HCT116 (cell line): Measurements from ENCODE around the gene COL4A4. TPM values are rescaled to one million over a fixed set of nuclear protein-coding genes. Genes with fewer than 3 reads are reported as not detected.

Source experiments
- ATAC-seq: fragments of 200-7000 bp; cut with Tn5 transposase; 2 replicates; pipeline ENCODE4 v1.9.1; 2020; ENCODE audit warnings: mild to moderate bottlenecking, moderate library complexity
- BruUV-seq: library from RNA; stranded (reverse); fragments of 400-500 nt; replicated peaks from 2 replicates; lab custom pipeline; 2021; lab: Mats Ljungman, UMichigan
- CTCF ChIA-PET: fragments of 300-600 bp; sonication (Branson Sonifier 250); formaldehyde crosslinking; loops from one replicate; lab custom pipeline; 2021; ENCODE audit warnings: antibody characterized with exemption; lab: Charles Lee
- POLR2A ChIA-PET: fragments of 300-600, 350-600 bp; sonication (Branson Sonifier 250); formaldehyde crosslinking; loops from one replicate; lab custom pipeline; 2021; ENCODE audit warnings: antibody characterized with exemption; lab: Charles Lee
- RAD21 ChIA-PET, 2 experiments: fragments of 300-600 bp; sonication (Branson Sonifier 250); formaldehyde crosslinking; loops; one replicate each; lab custom pipeline; 2023; ENCODE audit warnings: low total read pairs in 2 of 2; ENCODE audit not compliant: uncharacterized antibody in 2 of 2, unreplicated experiment in 2 of 2, low non-redundant PET in 1 of 2; lab: Charles Lee
- DNase-seq: peaks from one replicate; pipeline ENCODE4 v3.0.0-alpha.2; 2010; ENCODE audit warnings: low read depth, low spot score
- H2AFZ ChIP-seq: fragments of 200-600 bp; shearing (Covaris generic), sonication (generic); 2 replicates; pipeline ENCODE4 v1.6.1; 2017; ENCODE audit warnings: low read depth, mixed run types, mixed read lengths, antibody characterized with exemption, low read length; ENCODE audit not compliant: poor library complexity, severe bottlenecking
- H3K27ac ChIP-seq: 2 replicates; pipeline ENCODE4 v1.5.1; 2012; ENCODE audit warnings: low read depth, low read length
- H3K27me3 ChIP-seq: fragments of 200-600 bp; sonication (generic); 2 replicates; pipeline ENCODE4 v1.6.1; 2016; ENCODE audit warnings: mixed run types, low read length, mixed read lengths; ENCODE audit not compliant: insufficient read depth
- H3K36me3 ChIP-seq, 2 experiments: fragments of 200-500 bp in 1 of 2; fragments of 200-600 bp in 1 of 2; sonication (Bioruptor generic) in 1 of 2; sonication (generic) in 1 of 2; 2 replicates each; pipeline versions ENCODE4 v1.5.1 to v1.6.1; 2014 to 2016; ENCODE audit warnings: low read length in 2 of 2, inconsistent platforms in 1 of 2, mixed read lengths in 1 of 2, mixed run types in 1 of 2; ENCODE audit not compliant: insufficient read depth in 2 of 2, control insufficient read depth in 1 of 2
- H3K4me1 ChIP-seq, 2 experiments: fragments of 200-600 bp in 1 of 2; sonication (generic) in 1 of 2; 2 replicates each; pipeline versions ENCODE4 v1.5.1 to v1.6.1; 2012 to 2017; ENCODE audit warnings: low read length in 2 of 2, inconsistent platforms in 1 of 2, mild to moderate bottlenecking in 1 of 2, mixed read lengths in 1 of 2, mixed run types in 1 of 2, moderate library complexity in 1 of 2; ENCODE audit not compliant: insufficient read depth in 2 of 2, control insufficient read depth in 1 of 2
- H3K4me2 ChIP-seq: fragments of 200-600 bp; sonication (generic); 2 replicates; pipeline ENCODE4 v1.6.1; 2017; ENCODE audit warnings: mixed run types, low read length, mixed read lengths
- H3K4me3 ChIP-seq, 2 experiments: fragments of 200-600 bp in 1 of 2; sonication (generic) in 1 of 2; replicated peaks in 1 of 2; 2 replicates each; pipeline ENCODE4 v1.5.1; 2011 to 2016; ENCODE audit warnings: low read length in 2 of 2, control low read depth in 1 of 2, low read depth in 1 of 2, mild to moderate bottlenecking in 1 of 2, mixed read lengths in 1 of 2, mixed run types in 1 of 2
- H3K79me2 ChIP-seq: fragments of 200-600 bp; sonication (generic); 2 replicates; pipeline ENCODE4 v1.6.1; 2017; ENCODE audit warnings: mild to moderate bottlenecking, mixed run types, low read length, moderate library complexity, mixed read lengths; ENCODE audit not compliant: insufficient read depth
- H3K9ac ChIP-seq: fragments of 200-600 bp; sonication (generic); 2 replicates; pipeline ENCODE4 v1.6.1; 2016; ENCODE audit warnings: low read length, mixed read lengths
- H3K9me2 ChIP-seq: fragments of 200-600 bp; sonication (generic), shearing (Covaris generic); 2 replicates; pipeline ENCODE4 v1.6.1; 2017; ENCODE audit warnings: mixed run types, mild to moderate bottlenecking, moderate library complexity; ENCODE audit not compliant: insufficient read depth
- H3K9me3 ChIP-seq, 2 experiments: fragments of 200-500 bp in 1 of 2; fragments of 200-600 bp in 1 of 2; sonication (Bioruptor generic) in 1 of 2; sonication (generic) in 1 of 2; 2 replicates each; pipeline ENCODE4 v1.6.1; 2014 to 2017; ENCODE audit warnings: low read length in 2 of 2, mixed read lengths in 2 of 2, inconsistent platforms in 1 of 2, low read depth in 1 of 2, mild to moderate bottlenecking in 1 of 2, mixed run types in 1 of 2, moderate library complexity in 1 of 2; ENCODE audit not compliant: control insufficient read depth in 1 of 2, insufficient read depth in 1 of 2
- H4K20me1 ChIP-seq: fragments of 200-600 bp; sonication (generic), shearing (Covaris generic); 2 replicates; pipeline ENCODE4 v1.6.1; 2017; ENCODE audit warnings: mixed run types, mild to moderate bottlenecking, moderate library complexity; ENCODE audit not compliant: insufficient read depth
- CBX3 ChIP-seq: IDR thresholded peaks from 2 replicates; pipeline ENCODE4 v1.6.1; 2012; ENCODE audit warnings: low read depth
- CEBPB ChIP-seq: IDR thresholded peaks from 2 replicates; pipeline ENCODE4 v1.6.1; 2012; ENCODE audit warnings: low read depth
- CTCF ChIP-seq, 3 experiments: fragments of 200-600 bp in 1 of 3; sonication (generic) in 1 of 3; IDR thresholded peaks in 2 of 3; conservative IDR thresholded peaks in 1 of 3; 2 replicates each; pipeline ENCODE4 v1.5.1; 2012 to 2017; ENCODE audit warnings: low read depth in 2 of 3, low read length in 2 of 3, antibody characterized with exemption in 1 of 3, borderline replicate concordance in 1 of 3, control low read depth in 1 of 3, mild to moderate bottlenecking in 1 of 3, mixed read lengths in 1 of 3, mixed run types in 1 of 3, moderate library complexity in 1 of 3; ENCODE audit not compliant: insufficient read depth in 1 of 3
- EZH2 ChIP-seq: fragments of 200-600 bp; sonication (generic); IDR thresholded peaks from 2 replicates; pipeline ENCODE4 v1.6.1; 2017; ENCODE audit warnings: antibody characterized with exemption, mixed run types
- EZH2phosphoT487 ChIP-seq: fragments of 200-600 bp; IDR thresholded peaks from 2 replicates; pipeline ENCODE4 v1.6.1; 2018; ENCODE audit warnings: antibody characterized with exemption, borderline replicate concordance
- JUND ChIP-seq: IDR thresholded peaks from 2 replicates; pipeline ENCODE4 v1.6.1; 2012
- POLR2A ChIP-seq: IDR thresholded peaks from 2 replicates; pipeline ENCODE4 v1.7.0; 2011; ENCODE audit warnings: borderline replicate concordance; ENCODE audit not compliant: insufficient read depth, insufficient read length; ENCODE audit errors: extremely low read depth
- POLR2AphosphoS5 ChIP-seq: IDR thresholded peaks from 2 replicates; pipeline ENCODE4 v1.6.1; 2011; ENCODE audit warnings: mild to moderate bottlenecking, low read depth, low read length, moderate library complexity
- RAD21 ChIP-seq: IDR thresholded peaks from 2 replicates; pipeline ENCODE4 v1.6.1; 2012; ENCODE audit warnings: low read depth, mild to moderate bottlenecking
- SIN3A ChIP-seq: IDR thresholded peaks from 2 replicates; pipeline ENCODE4 v1.6.1; 2012; ENCODE audit warnings: low read depth
- SP1 ChIP-seq: IDR thresholded peaks from 2 replicates; pipeline ENCODE4 v1.6.1; 2012; ENCODE audit warnings: low read depth
- YY1 ChIP-seq: IDR thresholded peaks from 2 replicates; pipeline ENCODE4 v1.6.1; 2011; ENCODE audit warnings: low read length, low read depth, moderate library complexity, mild to moderate bottlenecking; ENCODE audit not compliant: insufficient replicate concordance; ENCODE audit errors: extremely low read depth
- intact Hi-C: fragments of 100-400 bp; cut with micrococcal nuclease; formaldehyde crosslinking; loops from 2 replicates; pipeline ENCODE4 v1.10.0; 2022
- total RNA-seq: library from RNA; stranded (reverse); gene quantifications from one replicate; pipeline ENCODE4 v1.2.1, GENCODE V29; 2021; ENCODE audit not compliant: unreplicated experiment

COL4A4 gene
- total RNA-seq, 1 experiment from 2014 or later = 5.9 TPM

- Histone ChIP-seq H3K9me3 (no peaks in the 10 kb centered on the region), H3K9me2 (no peaks in the 10 kb centered on the region), H4K20me1 (no peaks in the 10 kb centered on the region), H3K4me3 (no peak overlapping the region), H3K4me1 (peaks cover 0 to 4% of the 10 kb centered on the region in 2 experiments; a peak in 1 of 4 replicates), H3K27ac (no peak overlapping the region), H3K9ac (no peak overlapping the region), H2AFZ (no peak overlapping the region), H3K4me2 (no peak overlapping the region), H3K36me3 (no peaks in the 10 kb centered on the region), H3K79me2 (no peaks in the 10 kb centered on the region), H3K27me3 (no peaks in the 10 kb centered on the region)
- ATAC-seq (no peak), DNase-seq (no peak)
- POLR2A ChIA-PET = no interaction called here
- intact Hi-C loops = no loop called here
- CTCF ChIA-PET = no interaction called here
- no peak for TF ChIP-seq CTCF (IDR thresholded peaks at IDR 0.05 in 2 of 3, conservative IDR thresholded peaks at IDR 0.05 in 1 of 3; ENCODE audit: borderline replicate concordance in 1 of 3, insufficient read depth in 1 of 3, low read depth in 2 of 3, low read length in 2 of 3)
- no peak for TF ChIP-seq POLR2A
- TF ChIP-seq EZH2phosphoT487 = no peak
- TF ChIP-seq YY1 = no peak
- TF ChIP-seq SP1 = no peak
- no peak for TF ChIP-seq RAD21
- no peak for TF ChIP-seq JUND
- no peak for TF ChIP-seq CBX3
- TF ChIP-seq POLR2AphosphoS5 = no peak
- TF ChIP-seq EZH2 = no peak
- TF ChIP-seq CEBPB = no peak
- no peak for TF ChIP-seq SIN3A
- BruUV-seq = no TSS peak
- RAD21 ChIA-PET = no interaction called here
Observed at GRCh38 chr2:227020416-227020815, 143.6 kb downstream of the COL4A4 start.
